ENCODE data around the gene PIANP.
"Not testable (repeated sequence)": the region's sequence is repeated elsewhere in the genome, so short reads cannot be mapped to it uniquely, and the experiment has no call there.

The PIANP gene

GRCh38 chr12:6700646-6701051 is at the start of gene PIANP:
Gene PIANP, minus strand, starts transcription at chr12:6700815. Its CDS starts 2,754 bp downstream, at chr12:6698061.
- DNase-seq (ENCODE audit: low read depth in 2 of 2) = no peak

- no peak for DNase-seq (ENCODE audit: low read depth in 2 of 2)
These were observed 48.1 kb upstream of the PIANP start for GRCh38 chr12:6748761-6749160.

GRCh38 chr12:6747216-6747615 is 46.6 kb upstream of the PIANP start:
- no peak for DNase-seq (ENCODE audit: low read depth in 2 of 2)

- DNase-seq (ENCODE audit: low read depth in 2 of 2) = no peak
These were observed 45.3 kb upstream of the PIANP start for GRCh38 chr12:6745741-6746525.

GRCh38 chr12:6743300-6743699 is 42.7 kb upstream of the PIANP start:
- DNase-seq (ENCODE audit: low read depth in 2 of 2) = not testable (repeated sequence)

GRCh38 chr12:6742834-6743233 is 42.2 kb upstream of the PIANP start:
- DNase-seq (ENCODE audit: low read depth in 2 of 2) = no peak

- DNase-seq (ENCODE audit: low read depth in 2 of 2) = not testable (repeated sequence)
These were observed 41.5 kb upstream of the PIANP start for GRCh38 chr12:6742080-6742479.

- no peak for DNase-seq (ENCODE audit: low read depth in 2 of 2)
These were observed 36.1 kb upstream of the PIANP start for GRCh38 chr12:6736754-6737153.

- no peak for DNase-seq (ENCODE audit: low read depth in 2 of 2)
These were observed 35.0 kb upstream of the PIANP start for GRCh38 chr12:6735448-6736191.

GRCh38 chr12:6734506-6735387 is 34.1 kb upstream of the PIANP start:
- no peak for DNase-seq (ENCODE audit: low read depth in 2 of 2)

GRCh38 chr12:6730169-6730568 is 29.6 kb upstream of the PIANP start:
- DNase-seq (ENCODE audit: low read depth in 2 of 2) = no peak

GRCh38 chr12:6729186-6729585 is 28.6 kb upstream of the PIANP start:
- DNase-seq (ENCODE audit: low read depth in 2 of 2) = no peak

GRCh38 chr12:6725350-6725749 is 24.7 kb upstream of the PIANP start:
- no peak for DNase-seq (ENCODE audit: low read depth in 2 of 2)

GRCh38 chr12:6724409-6724797 is 23.8 kb upstream of the PIANP start:
- DNase-seq (ENCODE audit: low read depth in 2 of 2) = no peak

- peak; percentile 82 to 86 for DNase-seq (ENCODE audit: low read depth in 2 of 2)
These were observed 23.2 kb upstream of the PIANP start, which contains the start of gene COPS7A for GRCh38 chr12:6723607-6724408. Gene COPS7A, plus strand, starts transcription at chr12:6724046. Its CDS starts 611 bp downstream, at chr12:6724657.

GRCh38 chr12:6722863-6723262 is 22.2 kb upstream of the PIANP start:
- no peak for DNase-seq (ENCODE audit: low read depth in 2 of 2)

GRCh38 chr12:6716874-6717437 is 16.3 kb upstream of the PIANP start:
- DNase-seq (ENCODE audit: low read depth in 2 of 2) = no peak

GRCh38 chr12:6716031-6716873 is 15.6 kb upstream of the PIANP start:
- DNase-seq (ENCODE audit: low read depth in 2 of 2) = not testable (repeated sequence)

- DNase-seq (ENCODE audit: low read depth in 2 of 2) = no peak
These were observed 8.4 kb upstream of the PIANP start for GRCh38 chr12:6708960-6709394.

- DNase-seq (ENCODE audit: low read depth in 2 of 2) = not testable (repeated sequence)
These were observed 7.7 kb upstream of the PIANP start for GRCh38 chr12:6708351-6708750.
